ENCODE results near the gene SLC6A12. TPM values are rescaled to one million over a fixed set of nuclear protein-coding genes. Genes with fewer than 3 reads are reported as not detected.

The SLC6A12 gene
- total RNA-seq, 6 donors from 2014 or later: 2.4 to 11.2 (median 7.0) TPM

DNA sequence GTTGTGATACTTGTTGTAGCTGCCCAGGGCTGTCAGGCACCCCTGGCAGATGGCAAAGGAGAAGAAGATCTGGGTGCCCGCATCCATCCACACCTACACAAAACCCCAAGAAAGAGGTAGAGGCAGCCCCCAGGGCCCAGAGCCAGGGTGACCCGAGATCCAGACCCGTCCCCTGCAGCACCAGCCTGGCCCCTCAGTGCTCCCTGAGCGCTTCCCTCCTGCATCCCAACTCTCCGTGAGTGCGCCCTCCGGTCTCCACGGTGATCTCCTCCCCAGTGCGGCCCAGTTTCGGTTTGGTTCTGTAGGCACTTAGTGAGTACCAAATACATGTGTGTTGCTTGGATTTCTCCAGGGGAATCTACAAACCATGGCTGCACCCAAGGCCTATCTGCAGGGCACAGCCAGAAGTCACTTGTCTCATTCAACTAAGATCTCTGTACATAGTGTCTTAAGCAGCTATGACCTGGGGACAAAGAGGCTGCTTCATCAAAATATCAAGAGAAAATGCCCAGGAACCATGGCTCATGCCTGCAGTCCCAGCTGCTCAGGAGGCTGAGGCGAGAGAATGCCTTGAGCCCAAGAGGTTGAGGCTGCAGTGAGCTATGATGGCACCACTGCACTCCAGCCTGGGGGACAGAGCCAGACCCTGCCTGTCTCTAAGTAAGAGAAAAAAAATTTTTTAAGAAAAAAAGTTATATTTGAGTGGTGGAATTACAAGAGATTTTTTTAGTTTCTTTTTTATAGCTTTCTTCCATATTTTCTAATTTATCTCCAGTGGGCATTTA, 15.9 kb downstream of the SLC6A12 start:
- no peaks in the 10 kb centered on the region for H3K36me3 ChIP-seq
- H3K4me1 ChIP-seq: peaks cover 0 to under 1% (median 0%) of the 10 kb centered on the region in 4 donors
- no peak for TF ChIP-seq CTCF (IDR thresholded peaks at IDR 0.05)
- no peak for TF ChIP-seq EP300 (IDR thresholded peaks at IDR 0.05)
- no peak for TF ChIP-seq POLR2A (IDR thresholded peaks at IDR 0.05)
- no peak for TF ChIP-seq POLR2AphosphoS5 (IDR thresholded peaks at IDR 0.05)
- no peaks in the 10 kb centered on the region for H3K27me3 ChIP-seq
- H3K4me3 ChIP-seq: no peak overlapping the region
- ATAC-seq (ENCODE audit: low FRiP score in 2 of 2) (no peak), DNase-seq (no peak)
- 91 to 96% methylated on average over 10 to 11 of the region's 11 CpGs for WGBS, 2 donors
- no peak overlapping the region for H3K27ac ChIP-seq
- no peaks in the 10 kb centered on the region for H3K9me3 ChIP-seq

DNA sequence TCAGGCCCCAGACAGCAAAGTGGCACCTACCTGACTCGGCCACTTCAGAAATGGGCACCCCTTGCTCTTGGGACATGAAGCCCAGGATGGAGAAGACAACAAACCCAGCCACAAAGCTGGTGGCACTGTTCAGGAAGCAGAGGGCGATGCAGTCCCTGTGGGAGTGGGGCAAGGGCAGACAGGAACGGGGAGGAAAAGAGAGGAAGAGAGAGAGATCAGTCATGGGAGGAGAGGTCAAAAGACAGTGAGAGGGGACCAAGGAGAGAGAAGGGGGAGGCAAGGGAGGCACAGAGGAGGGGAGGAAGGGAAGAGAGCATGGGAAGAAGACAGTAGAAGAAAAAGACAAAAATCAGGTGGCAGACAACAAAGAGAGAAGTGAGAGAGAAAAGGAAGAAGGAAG, 16.6 kb downstream of the SLC6A12 start:
- no peaks in the 10 kb centered on the region for H3K4me1 ChIP-seq
- H3K27me3 ChIP-seq: no peaks in the 10 kb centered on the region
- no peak for TF ChIP-seq POLR2A (IDR thresholded peaks at IDR 0.05)
- no peak for TF ChIP-seq CTCF (IDR thresholded peaks at IDR 0.05)
- H3K36me3 ChIP-seq: no peaks in the 10 kb centered on the region
- 87 to 90% methylated on average over 3 of the region's 3 CpGs for WGBS, 2 donors
- no peak overlapping the region for H3K27ac ChIP-seq
- DNase-seq: no peak
- H3K4me3 ChIP-seq: no peak overlapping the region
- ATAC-seq (ENCODE audit: low FRiP score in 2 of 2): no peak
- no peaks in the 10 kb centered on the region for H3K9me3 ChIP-seq

DNA sequence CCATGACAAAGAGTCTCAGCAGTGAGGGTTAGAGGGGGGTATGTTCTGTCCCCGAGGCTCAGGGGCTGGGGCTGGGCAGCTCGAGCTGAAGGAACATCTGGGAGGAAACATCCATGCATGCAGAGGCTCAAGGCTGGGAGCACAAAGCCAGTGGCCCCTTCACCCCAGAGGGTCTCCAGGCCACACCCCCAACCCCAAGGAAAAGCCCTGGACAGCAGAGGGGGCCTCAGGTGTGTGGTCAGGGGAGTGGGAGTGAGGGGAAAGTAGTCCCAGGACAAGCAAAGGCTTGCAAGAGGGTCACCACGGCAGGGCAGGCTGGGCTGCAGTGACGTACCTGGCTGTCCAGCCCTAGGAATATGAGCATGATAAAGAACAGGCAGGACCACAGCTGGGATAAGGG, 17.5 kb downstream of the SLC6A12 start:
- no peak for TF ChIP-seq EP300 (IDR thresholded peaks at IDR 0.05)
- no peak for TF ChIP-seq CTCF (IDR thresholded peaks at IDR 0.05)
- no peak for TF ChIP-seq POLR2AphosphoS5 (IDR thresholded peaks at IDR 0.05)
- TF ChIP-seq POLR2A (IDR thresholded peaks at IDR 0.05): no peak
- ATAC-seq (ENCODE audit: low FRiP score in 2 of 2): no peak
- Histone ChIP-seq H3K27me3 (no peaks in the 10 kb centered on the region), H3K4me1 (no peaks in the 10 kb centered on the region), H3K4me3 (no peak overlapping the region), H3K9me3 (no peaks in the 10 kb centered on the region), H3K27ac (no peak overlapping the region), H3K36me3 (no peaks in the 10 kb centered on the region)
- no peak for DNase-seq
- WGBS, 2 donors: 83 to 95% methylated on average over 2 to 4 of the region's 4 CpGs

GRCh38 chr12:195951-196350, 18.0 kb downstream of the SLC6A12 start:
- no peaks in the 10 kb centered on the region for H3K9me3 ChIP-seq
- WGBS, 2 donors: 85 to 86% methylated on average over 15 of the region's 15 CpGs
- ATAC-seq (ENCODE audit: low FRiP score in 2 of 2) (no peak), DNase-seq (no peak)
- no peak overlapping the region for H3K4me3 ChIP-seq
- H3K4me1 ChIP-seq: no peaks in the 10 kb centered on the region
- H3K36me3 ChIP-seq: no peaks in the 10 kb centered on the region
- TF ChIP-seq EP300 (IDR thresholded peaks at IDR 0.05): no peak
- H3K27me3 ChIP-seq: no peaks in the 10 kb centered on the region
- no peak overlapping the region for H3K27ac ChIP-seq

DNA sequence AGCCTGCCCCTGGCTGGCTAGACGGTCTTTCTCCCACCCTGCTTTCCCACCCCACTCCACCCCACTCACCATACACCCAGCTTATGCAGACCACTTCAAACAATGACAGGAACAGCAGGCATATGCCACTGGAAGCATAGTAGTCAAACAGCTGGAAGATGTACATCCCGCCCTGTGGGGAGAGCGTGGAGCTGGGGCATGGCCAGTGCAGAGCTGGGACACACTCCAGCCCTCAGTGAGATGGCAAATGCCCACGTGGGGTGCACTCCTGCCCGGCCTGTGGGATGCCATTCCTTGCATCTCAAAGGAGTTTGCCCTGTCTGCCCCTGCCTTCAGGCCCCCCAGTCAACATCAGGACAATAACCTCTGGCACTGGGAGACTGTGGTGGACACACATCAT, 18.8 kb downstream of the SLC6A12 start:
- Histone ChIP-seq H3K4me3 (no peak overlapping the region), H3K27me3 (no peaks in the 10 kb centered on the region), H3K4me1 (no peaks in the 10 kb centered on the region), H3K27ac (no peak overlapping the region), H3K36me3 (no peaks in the 10 kb centered on the region), H3K9me3 (no peaks in the 10 kb centered on the region)
- no peak for DNase-seq
- TF ChIP-seq POLR2AphosphoS5 (IDR thresholded peaks at IDR 0.05) (no peak), POLR2A (IDR thresholded peaks at IDR 0.05) (no peak), EP300 (IDR thresholded peaks at IDR 0.05) (no peak), CTCF (IDR thresholded peaks at IDR 0.05) (no peak)
- no peak for ATAC-seq (ENCODE audit: low FRiP score in 2 of 2)
- 59 to 72% methylated on average over 5 of the region's 5 CpGs for WGBS, 2 donors
